Dendritic cell treated with granulocyte-macrophage colony-stimulating factor and Interleukin-4, amounts not matched to agents 40 ng/mL and 50 ng/mL, for 4 days (primary cell): ENCODE data around the gene OSGIN1.

Experiments used
- H3K27ac Mint-ChIP-seq: one replicate; pipeline ENCODE4 v1.8.0; 2022; ENCODE audit warnings: mild to moderate bottlenecking, mixed read lengths
- H3K27me3 Mint-ChIP-seq: one replicate; pipeline ENCODE4 v1.8.0; 2022; ENCODE audit warnings: mild to moderate bottlenecking, mixed read lengths
- H3K36me3 Mint-ChIP-seq: one replicate; pipeline ENCODE4 v1.8.0; 2022; ENCODE audit warnings: low read depth, mixed read lengths
- H3K4me1 Mint-ChIP-seq: one replicate; pipeline ENCODE4 v1.8.0; 2022; ENCODE audit warnings: low read depth, mixed read lengths
- H3K4me3 Mint-ChIP-seq: one replicate; pipeline ENCODE4 v1.8.0; 2022; ENCODE audit warnings: mild to moderate bottlenecking, moderate library complexity, mixed read lengths
- H3K9me3 Mint-ChIP-seq: one replicate; pipeline ENCODE4 v1.8.0; 2022; ENCODE audit warnings: mixed read lengths
- intact Hi-C: fragments of 100-400 bp; cut with micrococcal nuclease; formaldehyde crosslinking; loops from one replicate; pipeline ENCODE4 v1.15.0; 2022

OSGIN1 gene

DNA sequence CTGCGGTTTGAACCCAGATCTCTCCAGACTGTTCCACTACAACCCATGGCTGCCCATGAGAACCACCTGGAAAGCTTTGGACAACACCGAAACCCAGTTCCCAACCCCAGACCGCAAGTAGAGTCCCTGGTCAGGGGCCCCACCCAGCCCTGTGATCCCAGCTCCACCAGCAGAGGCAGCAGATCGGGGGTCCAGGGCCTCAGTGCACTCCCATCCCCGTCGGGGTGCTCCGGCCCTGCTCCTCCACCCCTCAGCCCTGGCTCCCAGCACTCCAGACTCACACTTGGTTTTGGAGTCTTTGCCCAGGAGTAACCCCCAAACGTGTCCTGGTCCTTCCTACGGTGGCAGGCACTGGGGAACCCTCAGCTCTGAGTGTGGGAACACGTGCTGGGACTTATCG, 20.7 kb upstream of the OSGIN1 start:
- Mint-ChIP-seq H3K4me3 (no peak overlapping the region), H3K27ac (no peak overlapping the region), H3K4me1 (no peaks in the 10 kb centered on the region), H3K36me3 (peaks cover 5% of the 10 kb centered on the region), H3K27me3 (peaks cover 5% of the 10 kb centered on the region), H3K9me3 (no peaks in the 10 kb centered on the region)
- intact Hi-C loops = no loop called here

DNA sequence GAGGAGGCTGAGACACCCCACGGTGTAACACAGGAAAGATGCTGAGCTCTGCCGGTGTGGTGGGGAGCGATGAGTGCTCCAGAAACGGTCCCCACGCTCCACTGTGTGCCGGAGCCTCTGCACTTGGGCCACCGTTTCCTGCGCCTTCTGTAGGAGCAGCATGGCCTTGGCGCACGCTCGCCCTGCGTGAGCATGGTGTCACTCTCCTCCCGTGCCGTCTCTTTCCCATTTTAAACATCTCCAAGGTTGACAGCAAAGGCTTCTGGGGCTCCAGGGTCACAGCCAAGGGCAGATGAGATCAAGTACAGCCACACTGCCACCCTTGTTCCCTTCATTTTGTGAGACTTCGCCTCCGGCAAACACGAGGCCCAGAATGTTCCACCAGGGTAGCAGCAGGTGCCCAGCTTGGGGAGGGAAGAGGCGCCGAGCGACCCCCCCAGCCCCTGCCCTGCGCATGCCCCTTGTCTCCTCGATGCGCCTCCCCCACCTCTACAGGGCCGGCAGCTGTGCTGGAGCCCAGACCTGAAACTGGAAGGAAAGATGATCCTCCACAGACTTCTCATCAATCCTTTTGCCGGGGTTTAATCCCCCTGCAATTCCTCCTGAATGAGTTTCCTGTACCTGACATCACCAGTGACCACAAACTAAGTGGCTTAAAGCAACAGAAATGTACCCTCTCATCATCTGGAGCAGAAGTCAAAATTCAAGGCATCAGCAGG, 19.9 kb upstream of the OSGIN1 start:
- Mint-ChIP-seq H3K4me3 (no peak overlapping the region), H3K27me3 (peaks cover 5% of the 10 kb centered on the region), H3K4me1 (no peaks in the 10 kb centered on the region), H3K36me3 (peaks cover 5% of the 10 kb centered on the region), H3K27ac (no peak overlapping the region), H3K9me3 (no peaks in the 10 kb centered on the region)
- intact Hi-C loops = no loop called here

DNA sequence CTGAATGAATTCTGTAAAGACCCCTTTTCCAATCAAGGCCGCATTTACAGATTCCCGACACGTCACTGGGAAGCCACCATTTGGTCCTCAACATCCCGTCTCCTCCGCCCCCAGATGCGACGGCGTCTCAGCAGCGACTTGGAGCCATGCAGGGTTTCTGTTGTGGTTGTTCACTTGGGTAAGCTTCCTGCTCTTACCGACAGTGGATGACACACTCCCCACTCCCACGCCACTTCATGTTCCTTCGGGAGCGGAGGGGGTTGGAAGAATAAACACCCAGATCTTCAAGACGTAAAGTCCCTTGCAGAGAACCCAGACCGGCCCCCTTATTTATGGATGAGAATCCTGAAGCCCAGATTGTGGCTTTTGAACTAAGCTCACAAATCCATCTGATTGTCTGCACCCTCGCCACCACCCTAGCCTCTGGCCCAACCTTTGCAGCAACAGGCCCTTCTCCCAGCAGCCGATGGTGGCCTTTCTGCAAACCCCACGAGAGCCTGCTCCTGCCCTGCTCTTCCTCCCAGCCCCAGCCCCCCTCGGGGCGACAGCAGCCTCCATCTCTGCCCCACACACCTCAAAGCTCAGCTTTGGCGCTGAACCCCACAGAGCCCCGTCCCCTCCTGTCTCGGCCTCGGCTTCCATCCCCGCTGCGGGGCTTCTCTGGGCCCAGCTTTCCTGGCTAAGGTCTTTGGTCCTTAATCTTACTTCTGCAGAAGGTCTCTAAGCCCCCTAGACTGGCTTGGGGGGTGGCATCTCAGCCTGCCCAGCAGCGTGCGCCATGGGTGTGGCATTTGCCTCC, 19.0 kb upstream of the OSGIN1 start:
- Mint-ChIP-seq H3K9me3 (no peaks in the 10 kb centered on the region), H3K27me3 (peaks cover 5% of the 10 kb centered on the region), H3K27ac (no peak overlapping the region), H3K4me3 (no peak overlapping the region), H3K4me1 (peaks cover under 1% of the 10 kb centered on the region), H3K36me3 (no peaks in the 10 kb centered on the region)
- intact Hi-C loops = no loop called here

DNA sequence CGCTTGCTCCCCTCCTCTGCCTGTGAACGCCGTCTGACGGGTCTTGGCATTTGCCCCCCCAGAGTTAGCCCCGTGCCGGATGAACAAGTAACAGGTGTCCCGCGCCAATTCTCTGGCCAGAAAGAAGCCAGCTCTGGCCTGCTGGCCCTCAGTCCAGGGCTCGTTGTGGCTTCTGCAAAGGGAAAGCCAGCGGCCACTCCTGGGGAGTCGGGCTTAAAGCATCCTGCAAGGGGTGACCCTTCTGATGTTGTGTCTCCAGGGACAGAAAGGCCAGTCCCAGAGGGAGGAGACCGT, 18.4 kb upstream of the OSGIN1 start:
- H3K4me3 Mint-ChIP-seq = no peak overlapping the region

DNA sequence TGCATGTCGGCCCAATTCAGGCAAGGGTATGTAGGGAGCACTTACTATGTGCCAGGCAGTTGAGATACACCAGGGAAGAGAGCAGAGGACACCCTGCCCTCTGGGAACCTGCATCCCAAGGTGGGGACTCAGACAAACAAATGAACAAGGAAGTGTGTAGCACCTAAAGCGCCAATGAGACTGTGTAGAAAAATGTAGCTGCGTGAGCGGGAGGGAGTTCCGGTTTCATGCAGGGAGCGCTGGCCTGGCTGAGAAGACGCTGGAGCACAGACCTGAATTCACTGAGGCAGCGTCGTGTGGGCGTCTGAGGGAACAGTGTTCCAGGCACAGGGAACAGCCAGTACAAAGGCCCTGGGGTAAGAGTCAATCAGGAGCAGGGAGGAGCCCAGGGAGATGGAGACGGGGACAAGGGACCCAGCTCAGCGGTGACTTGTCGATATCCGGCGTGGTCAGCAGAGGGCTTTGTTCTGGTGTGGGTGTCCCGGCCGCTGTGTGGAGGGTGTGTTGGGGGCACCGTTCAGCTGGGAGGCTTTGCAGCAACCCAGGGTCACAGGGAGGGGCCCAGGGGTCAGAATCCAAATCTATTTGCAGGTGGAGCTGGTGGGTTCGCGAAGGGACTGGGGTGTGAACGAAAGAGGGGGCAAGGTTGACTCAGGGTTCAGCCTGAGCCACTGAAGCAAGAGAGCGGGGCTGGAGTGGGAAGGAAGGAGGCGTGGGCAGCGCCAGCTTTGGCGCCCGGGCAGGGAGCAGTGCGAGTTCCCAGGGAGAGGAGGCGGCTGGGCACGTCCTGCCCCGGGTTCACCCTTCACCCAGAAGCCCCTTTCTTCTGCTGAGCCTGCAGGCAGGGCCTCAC, 17.8 kb upstream of the OSGIN1 start:
- Mint-ChIP-seq H3K9me3 (no peaks in the 10 kb centered on the region), H3K4me1 (peaks cover 8% of the 10 kb centered on the region), H3K36me3 (no peaks in the 10 kb centered on the region), H3K27me3 (peaks cover 5% of the 10 kb centered on the region), H3K4me3 (no peak overlapping the region), H3K27ac (no peak overlapping the region)
- intact Hi-C loops = no loop called here

More for the DNA sequence above, 18.4 kb upstream of the OSGIN1 start:
- intact Hi-C loops = no loop called here
- H3K4me1 Mint-ChIP-seq = peaks cover 6% of the 10 kb centered on the region
- no peaks in the 10 kb centered on the region for H3K9me3 Mint-ChIP-seq
- H3K27ac Mint-ChIP-seq = no peak overlapping the region
- H3K36me3 Mint-ChIP-seq = no peaks in the 10 kb centered on the region
- peaks cover 5% of the 10 kb centered on the region for H3K27me3 Mint-ChIP-seq

DNA sequence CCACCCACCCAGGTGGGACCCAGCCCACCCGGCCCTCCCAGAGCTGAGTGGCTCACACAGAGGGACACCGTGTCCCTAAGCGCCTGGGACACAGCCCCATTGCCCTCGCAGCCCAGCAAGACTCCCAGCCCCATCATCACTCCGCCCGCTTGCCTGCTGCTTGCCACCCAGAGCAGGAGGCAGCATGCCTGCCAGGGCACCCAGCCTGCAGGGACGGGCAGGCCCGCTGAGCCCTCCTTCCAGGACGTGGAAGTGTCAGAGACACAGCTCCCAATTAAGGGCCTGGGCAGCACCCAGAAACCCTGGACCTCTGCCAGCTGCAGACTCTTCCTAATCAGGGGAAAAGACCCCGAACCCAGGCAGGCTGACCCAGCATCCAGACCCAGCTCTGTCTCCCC, 17.2 kb upstream of the OSGIN1 start:
- Mint-ChIP-seq H3K9me3 (no peaks in the 10 kb centered on the region), H3K27ac (no peak overlapping the region), H3K4me1 (peaks cover 8% of the 10 kb centered on the region), H3K36me3 (no peaks in the 10 kb centered on the region), H3K4me3 (no peak overlapping the region), H3K27me3 (peaks cover 5% of the 10 kb centered on the region)
- intact Hi-C loops = no loop called here

DNA sequence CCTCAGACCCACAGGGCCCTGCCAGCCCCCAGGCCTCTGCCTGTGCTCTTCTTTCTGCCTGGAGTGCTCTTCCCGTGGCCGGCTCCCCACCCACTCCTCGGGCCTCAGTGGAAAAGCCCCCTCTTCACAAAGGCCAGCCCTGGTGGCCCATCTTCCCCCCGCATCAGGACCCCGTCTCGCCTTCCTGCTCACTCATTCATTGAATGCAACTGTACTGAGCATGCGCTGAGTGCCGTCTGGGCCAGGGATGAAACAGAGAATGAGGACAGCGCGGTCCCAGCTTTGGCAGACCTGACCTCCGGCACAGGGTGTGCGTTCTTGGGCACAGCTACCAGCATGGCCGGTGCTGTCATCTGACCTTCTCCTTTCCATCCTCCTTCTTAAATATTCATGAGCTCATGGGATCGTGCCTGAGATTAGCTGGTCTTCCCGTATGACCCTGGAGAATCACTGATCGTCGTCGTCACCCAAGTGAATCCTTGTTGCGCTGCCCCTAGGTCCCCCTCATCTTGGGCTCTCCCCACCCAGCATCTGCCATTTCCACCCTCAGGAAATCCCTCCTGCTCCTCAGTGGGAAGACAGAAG, 16.4 kb upstream of the OSGIN1 start:
- peaks cover 8% of the 10 kb centered on the region for H3K4me1 Mint-ChIP-seq
- peak overlapping the region; percentile 23 for H3K27ac Mint-ChIP-seq
- no peaks in the 10 kb centered on the region for H3K36me3 Mint-ChIP-seq
- peaks cover 5% of the 10 kb centered on the region for H3K27me3 Mint-ChIP-seq
- no peak overlapping the region for H3K4me3 Mint-ChIP-seq
- no peaks in the 10 kb centered on the region for H3K9me3 Mint-ChIP-seq
- intact Hi-C loops = no loop called here

DNA sequence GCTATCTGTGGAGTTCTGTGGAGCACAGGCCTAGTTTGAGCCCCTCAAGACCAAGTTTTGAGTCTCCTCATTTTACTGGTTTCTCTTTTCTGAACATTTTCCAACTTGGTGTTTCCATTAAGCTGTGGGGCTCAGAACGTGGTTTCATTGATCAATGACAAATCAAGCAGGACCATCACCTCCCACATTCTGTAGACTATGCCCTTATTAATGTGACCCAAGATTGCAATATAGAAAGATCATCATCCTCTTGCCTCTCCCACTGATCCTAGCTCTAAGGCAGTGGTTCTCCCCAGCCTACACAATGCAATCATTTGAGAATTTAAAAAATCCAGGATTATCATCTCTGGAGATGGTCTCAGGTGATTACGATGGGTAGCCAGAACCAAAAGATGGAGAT, 15.8 kb upstream of the OSGIN1 start:
- Mint-ChIP-seq H3K27ac (no peak overlapping the region), H3K36me3 (no peaks in the 10 kb centered on the region), H3K9me3 (no peaks in the 10 kb centered on the region), H3K4me3 (no peak overlapping the region), H3K27me3 (peaks cover 5% of the 10 kb centered on the region), H3K4me1 (peaks cover 8% of the 10 kb centered on the region)
- intact Hi-C loops = no loop called here

DNA sequence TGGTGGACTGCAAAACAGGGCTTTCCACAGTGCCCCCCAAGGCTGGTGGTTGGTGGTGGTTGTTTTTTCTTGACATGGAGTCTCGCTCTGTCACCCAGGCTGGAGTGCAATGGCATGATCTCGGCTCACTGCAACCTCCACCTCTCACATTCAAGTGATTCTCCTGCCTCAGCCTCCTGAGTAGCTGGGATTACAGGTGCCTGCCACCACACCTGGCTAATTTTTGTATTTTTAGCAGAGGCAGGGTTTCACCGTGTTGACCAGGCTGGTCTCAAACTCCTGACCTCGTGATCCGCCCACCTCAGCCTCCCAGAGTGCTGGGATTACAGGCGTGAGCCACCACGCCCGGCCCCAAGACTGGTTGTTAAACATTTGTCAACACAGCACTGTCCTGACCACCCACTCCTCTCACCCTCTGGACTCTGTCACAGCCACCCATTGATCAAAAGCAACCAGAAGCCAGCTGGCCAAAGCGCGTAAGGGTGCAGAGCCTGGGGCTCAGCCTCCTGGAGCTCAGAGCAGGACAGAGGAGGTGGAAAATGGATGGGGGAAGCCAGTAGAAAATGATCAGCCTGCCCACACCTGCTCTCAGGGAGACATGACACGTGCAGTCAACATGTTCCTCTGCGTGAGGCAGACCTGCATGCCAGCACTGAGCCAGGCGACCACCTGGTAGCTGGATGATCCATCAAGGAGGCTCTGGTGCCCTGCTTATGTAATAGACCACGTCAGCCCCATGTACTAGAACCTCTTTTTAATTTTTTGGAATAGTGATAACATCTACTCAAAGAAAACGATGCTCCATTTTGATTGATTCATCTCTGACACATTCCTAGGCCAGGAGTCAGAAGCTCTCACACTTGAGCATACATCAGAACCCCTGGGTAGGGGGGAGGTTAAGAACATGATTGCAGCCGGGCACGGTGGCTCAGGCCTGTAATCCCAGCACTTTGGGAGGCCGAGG, 14.8 kb upstream of the OSGIN1 start:
- no peak overlapping the region for H3K27ac Mint-ChIP-seq
- no peaks in the 10 kb centered on the region for H3K36me3 Mint-ChIP-seq
- no peaks in the 10 kb centered on the region for H3K9me3 Mint-ChIP-seq
- peaks cover 5% of the 10 kb centered on the region for H3K27me3 Mint-ChIP-seq
- intact Hi-C loops = no loop called here
- no peak overlapping the region for H3K4me3 Mint-ChIP-seq
- peaks cover 8% of the 10 kb centered on the region for H3K4me1 Mint-ChIP-seq

DNA sequence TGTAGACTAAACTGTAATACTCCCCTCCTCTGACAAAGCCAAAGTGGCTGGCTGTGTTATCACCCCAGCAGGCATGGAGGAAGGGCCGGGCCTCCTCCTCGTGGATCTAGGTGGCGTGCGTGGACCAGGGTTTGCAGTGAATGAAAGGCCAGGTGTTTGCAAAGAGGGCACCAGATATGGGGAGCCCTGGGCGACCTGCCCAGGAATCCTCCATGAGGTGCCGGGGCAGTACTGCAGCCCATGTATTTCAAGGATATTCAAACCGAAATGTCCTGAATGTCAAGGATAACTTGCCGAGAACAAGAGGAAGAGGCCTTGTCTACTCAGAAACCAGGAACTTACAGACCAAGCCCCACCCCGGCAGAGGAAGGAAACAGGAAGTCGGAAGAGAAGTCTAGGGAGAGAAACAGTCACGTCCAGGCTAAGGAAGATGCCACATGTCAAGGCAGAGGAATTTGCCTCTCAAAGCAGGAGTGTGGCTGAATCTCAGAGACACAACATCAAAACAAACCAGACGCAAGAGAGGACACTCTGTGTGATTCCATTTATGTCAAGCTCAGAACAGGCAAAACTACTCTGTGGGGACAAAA, 13.7 kb upstream of the OSGIN1 start:
- intact Hi-C loops = no loop called here
- peak overlapping the region; percentile 18 for H3K27ac Mint-ChIP-seq
- no peak overlapping the region for H3K4me3 Mint-ChIP-seq
- peaks cover 8% of the 10 kb centered on the region for H3K4me1 Mint-ChIP-seq
- H3K36me3 Mint-ChIP-seq = no peaks in the 10 kb centered on the region
- H3K9me3 Mint-ChIP-seq = no peaks in the 10 kb centered on the region
- H3K27me3 Mint-ChIP-seq = peaks cover 3% of the 10 kb centered on the region

DNA sequence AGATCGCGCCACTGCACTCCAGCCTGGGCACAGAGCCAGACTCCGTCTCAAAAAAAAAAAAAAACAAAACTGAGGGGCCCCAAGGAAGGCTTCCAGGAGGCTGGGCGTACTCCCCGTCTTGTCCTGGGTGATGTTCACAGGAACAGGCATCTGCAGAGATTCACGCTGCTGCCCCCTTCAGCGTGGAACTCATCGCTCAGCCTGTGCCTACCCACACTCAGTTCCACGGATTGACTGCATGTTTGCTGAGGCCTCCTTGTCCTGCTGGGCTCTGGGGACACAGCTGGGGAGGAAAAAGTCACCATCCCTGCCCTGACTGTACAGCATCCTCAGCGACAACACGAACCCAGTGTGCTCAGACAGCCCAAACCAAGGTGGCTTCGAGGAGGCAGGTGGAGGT, 12.9 kb upstream of the OSGIN1 start:
- Mint-ChIP-seq H3K27me3 (peaks cover 2% of the 10 kb centered on the region), H3K27ac (peak overlapping the region; percentile 17), H3K4me3 (no peak overlapping the region), H3K9me3 (no peaks in the 10 kb centered on the region), H3K4me1 (peaks cover 8% of the 10 kb centered on the region), H3K36me3 (no peaks in the 10 kb centered on the region)
- intact Hi-C loops = no loop called here

DNA sequence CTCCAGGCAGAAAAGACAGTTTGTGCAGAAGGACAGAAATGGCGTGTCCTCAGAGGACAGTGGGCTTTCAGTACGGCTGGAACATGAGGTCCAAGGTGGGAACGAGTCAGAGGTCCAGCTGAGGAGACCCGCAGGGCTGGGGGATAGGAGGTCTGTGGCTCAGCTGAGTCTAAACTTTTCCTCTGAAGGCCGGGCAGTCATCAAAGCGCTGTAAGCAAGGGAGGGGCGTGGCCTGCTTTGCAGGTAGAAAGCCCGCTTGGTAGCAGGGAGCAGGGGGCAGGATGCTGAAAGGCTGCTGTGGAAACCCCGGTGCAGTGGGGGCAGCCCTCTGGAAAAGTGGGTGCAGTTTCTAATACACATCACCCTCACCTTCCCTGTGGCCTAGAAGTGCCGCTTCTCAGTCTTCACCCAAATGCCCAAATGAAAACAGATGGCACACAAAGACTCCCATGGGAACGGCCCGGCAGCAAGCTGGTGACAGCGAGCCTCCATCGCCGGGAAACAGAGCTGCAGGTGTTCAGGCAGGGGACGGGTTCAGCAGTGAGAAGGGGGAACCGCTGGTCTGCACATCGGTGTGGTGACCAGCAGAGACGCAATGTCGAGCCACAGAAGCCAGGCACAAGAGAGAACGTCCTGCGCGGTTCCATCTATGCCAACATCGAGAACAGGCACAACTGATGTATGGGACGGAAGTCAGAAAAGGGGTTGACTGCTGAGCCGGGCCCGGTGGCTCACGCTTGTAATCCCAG, 12.2 kb upstream of the OSGIN1 start:
- no peak overlapping the region for H3K4me3 Mint-ChIP-seq
- no peaks in the 10 kb centered on the region for H3K36me3 Mint-ChIP-seq
- intact Hi-C loops = no loop called here
- peak overlapping the region; percentile 17 for H3K27ac Mint-ChIP-seq
- H3K9me3 Mint-ChIP-seq = no peaks in the 10 kb centered on the region
- H3K4me1 Mint-ChIP-seq = peaks cover 8% of the 10 kb centered on the region
- no peaks in the 10 kb centered on the region for H3K27me3 Mint-ChIP-seq
